Measurements from ENCODE around the gene NEK6.

GRCh38 chr9:124292696-124293593, 35.2 kb downstream of the NEK6 start:
- no peak for TF ChIP-seq TAF1 (IDR thresholded peaks at IDR 0.05; ENCODE audit: low read depth)
- TF ChIP-seq TEAD4 (IDR thresholded peaks at IDR 0.05) = no peak
- no peak for TF ChIP-seq REST (IDR thresholded peaks at IDR 0.05; ENCODE audit: low read depth)
- no peak for TF ChIP-seq NFIC (IDR thresholded peaks at IDR 0.05)

All from Ishikawa (cell line).